Glutamatergic neuron (in vitro differentiated cells): ENCODE measurements around the gene MORC1. TPM values are rescaled to one million over a fixed set of nuclear protein-coding genes. Genes with fewer than 3 reads are reported as not detected.

Experiments
- DNase-seq: peaks from one replicate; pipeline ENCODE4 v3.0.0; 2022
- H3K27ac Mint-ChIP-seq: one replicate; pipeline ENCODE4 v1.8.0; 2020; ENCODE audit warnings: mild to moderate bottlenecking, mixed read lengths, inconsistent platforms; ENCODE audit not compliant: unreplicated experiment
- H3K27me3 Mint-ChIP-seq: one replicate; pipeline ENCODE4 v1.8.0; 2020; ENCODE audit warnings: mild to moderate bottlenecking, moderate library complexity, mixed read lengths, inconsistent platforms; ENCODE audit not compliant: unreplicated experiment
- H3K36me3 Mint-ChIP-seq: one replicate; pipeline ENCODE4 v1.8.0; 2020; ENCODE audit warnings: mild to moderate bottlenecking, mixed read lengths, inconsistent platforms; ENCODE audit not compliant: unreplicated experiment
- H3K4me1 Mint-ChIP-seq: one replicate; pipeline ENCODE4 v1.8.0; 2020; ENCODE audit warnings: mild to moderate bottlenecking, low read depth, mixed read lengths, inconsistent platforms; ENCODE audit not compliant: unreplicated experiment
- H3K4me3 Mint-ChIP-seq: one replicate; pipeline ENCODE4 v1.8.0; 2020; ENCODE audit warnings: mild to moderate bottlenecking, mixed read lengths, inconsistent platforms; ENCODE audit not compliant: unreplicated experiment
- H3K9me3 Mint-ChIP-seq: one replicate; pipeline ENCODE4 v1.8.0; 2020; ENCODE audit warnings: mild to moderate bottlenecking, moderate library complexity, mixed read lengths, inconsistent platforms; ENCODE audit not compliant: unreplicated experiment
- CTCF ChIP-seq: fragments of 200-600 bp; sonication (generic); IDR thresholded peaks from one replicate; pipeline ENCODE4 v1.5.0; 2021; ENCODE audit not compliant: partially characterized antibody, unreplicated experiment
- total RNA-seq: library from RNA; stranded (reverse); fragmentation: NEBNext Ultra II Directional; extraction: Animal tissue kit (Norgen Biotek cat#: 25700); gene quantifications from one replicate; pipeline ENCODE4 v1.2.1, GENCODE V29; 2021; ENCODE audit not compliant: unreplicated experiment

Gene MORC1
- total RNA-seq, 1 donor from 2014 or later, result not detected

- no peak for DNase-seq
- TF ChIP-seq CTCF, result no peak
- Mint-ChIP-seq H3K4me3 (no peak overlapping the region), H3K36me3 (peaks cover 17% of the 10 kb centered on the region), H3K4me1 (peaks cover 12% of the 10 kb centered on the region), H3K27me3 (peaks cover 3% of the 10 kb centered on the region), H3K9me3 (peaks cover 9% of the 10 kb centered on the region), H3K27ac (no peak overlapping the region)
Observed at GRCh38 chr3:109125902-109126301, 8.0 kb upstream of the MORC1 start.

GRCh38 chr3:109122690-109123089, 4.8 kb upstream of the MORC1 start:
- Mint-ChIP-seq H3K4me1 (peaks cover 9% of the 10 kb centered on the region), H3K4me3 (no peak overlapping the region), H3K27ac (peak overlapping the region; percentile 0), H3K27me3 (peaks cover 3% of the 10 kb centered on the region), H3K36me3 (peaks cover 11% of the 10 kb centered on the region), H3K9me3 (peaks cover 9% of the 10 kb centered on the region)
- TF ChIP-seq CTCF, result no peak
- DNase-seq, result no peak

- Mint-ChIP-seq H3K27ac (no peak overlapping the region), H3K4me3 (no peak overlapping the region), H3K27me3 (peaks cover 3% of the 10 kb centered on the region), H3K9me3 (peaks cover 9% of the 10 kb centered on the region), H3K4me1 (peaks cover 1% of the 10 kb centered on the region), H3K36me3 (peaks cover 11% of the 10 kb centered on the region)
- no peak for DNase-seq
- no peak for TF ChIP-seq CTCF
Observed at GRCh38 chr3:109118584-109118983, 650 bp upstream of the MORC1 start.

- H3K36me3 Mint-ChIP-seq, result no peaks in the 10 kb centered on the region
- no peak overlapping the region for H3K4me3 Mint-ChIP-seq
- TF ChIP-seq CTCF, result no peak
- H3K27me3 Mint-ChIP-seq, result no peaks in the 10 kb centered on the region
- no peaks in the 10 kb centered on the region for H3K9me3 Mint-ChIP-seq
- H3K4me1 Mint-ChIP-seq, result no peaks in the 10 kb centered on the region
- DNase-seq, result no peak
- H3K27ac Mint-ChIP-seq, result no peak overlapping the region
Observed at GRCh38 chr3:109116031-109116430, 1.9 kb downstream of the MORC1 start.

- no peak for TF ChIP-seq CTCF
- no peak for DNase-seq
- Mint-ChIP-seq H3K36me3 (no peaks in the 10 kb centered on the region), H3K4me3 (no peak overlapping the region), H3K9me3 (no peaks in the 10 kb centered on the region), H3K27ac (no peak overlapping the region), H3K4me1 (no peaks in the 10 kb centered on the region), H3K27me3 (no peaks in the 10 kb centered on the region)
Observed at GRCh38 chr3:109115451-109115850, 2.5 kb downstream of the MORC1 start.
